Endothelial cell of umbilical vein (primary cell): ENCODE data around the gene PLXDC2. TPM values are rescaled to one million over a fixed set of nuclear protein-coding genes. Genes with fewer than 3 reads are reported as not detected.

Experiments
- BruUV-seq: library from RNA; stranded (reverse); fragments of 400-500 nt; replicated peaks from 2 replicates; lab custom pipeline; 2021; lab: Mats Ljungman, UMichigan
- CTCF ChIA-PET: fragments of 300-600, 350-600 bp; sonication (Branson Sonifier 250); formaldehyde crosslinking; loops from one replicate; lab custom pipeline; 2021; ENCODE audit warnings: antibody characterized with exemption, inconsistent platforms; lab: Charles Lee
- POLR2A ChIA-PET: fragments of 300-600, 350-600 bp; sonication (Branson Sonifier 250); formaldehyde crosslinking; loops from one replicate; lab custom pipeline; 2021; ENCODE audit warnings: antibody characterized with exemption, inconsistent platforms; lab: Charles Lee
- DNase-seq: peaks from one replicate; pipeline ENCODE4 v3.0.0-alpha.2; 2011; ENCODE audit warnings: low read depth, low spot score
- FAIRE-seq: peaks from 2 replicates; lab custom pipeline; 2011; peaks lifted over from hg19 to GRCh38; lab: Jason Lieb, UNC
- H2AFZ ChIP-seq: 2 replicates; pipeline ENCODE4 v1.6.0; 2012; ENCODE audit warnings: low read depth, low read length, control low read depth, inconsistent platforms
- H3K27ac ChIP-seq: 2 replicates; pipeline ENCODE4 v1.5.1; 2011; ENCODE audit warnings: low read depth, mild to moderate bottlenecking, control low read depth, low read length, moderate library complexity; ENCODE audit not compliant: insufficient read depth
- H3K27me3 ChIP-seq, 2 experiments: 2 replicates each; pipeline versions ENCODE4 v1.6.0 to v1.6.1; 2011; ENCODE audit warnings: low read length in 2 of 2, mixed read lengths in 1 of 2; ENCODE audit not compliant: control insufficient read depth in 2 of 2, insufficient read depth in 2 of 2
- H3K36me3 ChIP-seq, 2 experiments: 2 replicates in 1 of 2; 3 replicates in 1 of 2; pipeline ENCODE4 v1.5.1; 2011; ENCODE audit warnings: low read length in 2 of 2, mild to moderate bottlenecking in 1 of 2, moderate library complexity in 1 of 2; ENCODE audit not compliant: control insufficient read depth in 2 of 2, insufficient read depth in 2 of 2; ENCODE audit errors: extremely low read depth in 1 of 2
- H3K4me1 ChIP-seq: 3 replicates; pipeline ENCODE4 v1.5.1; 2011; ENCODE audit warnings: mild to moderate bottlenecking, low read length; ENCODE audit not compliant: control insufficient read depth, insufficient read depth; ENCODE audit errors: extremely low read depth
- H3K4me2 ChIP-seq: 2 replicates; pipeline ENCODE4 v1.6.1; 2011; ENCODE audit warnings: low read length, control low read depth, mixed read lengths; ENCODE audit not compliant: insufficient read depth
- H3K4me3 ChIP-seq, 3 experiments: fragments of 200-600 bp in 1 of 3; sonication (generic), shearing (Covaris generic) in 1 of 3; replicated peaks in 1 of 3; 2 replicates each; pipeline ENCODE4 v1.5.1; 2011 to 2016; ENCODE audit warnings: control low read depth in 3 of 3, low read length in 3 of 3, mild to moderate bottlenecking in 2 of 3, inconsistent platforms in 1 of 3, low read depth in 1 of 3, moderate library complexity in 1 of 3; ENCODE audit not compliant: insufficient read depth in 1 of 3
- H3K79me2 ChIP-seq: 2 replicates; pipeline ENCODE4 v1.6.0; 2012; ENCODE audit warnings: low read length, inconsistent platforms; ENCODE audit not compliant: control insufficient read depth, insufficient read depth
- H3K9ac ChIP-seq: replicated peaks from 2 replicates; pipeline ENCODE3; 2011; ENCODE audit warnings: low read length, control low read depth; ENCODE audit not compliant: insufficient read depth; ENCODE audit errors: extremely low read depth
- H3K9me1 ChIP-seq: replicated peaks from 3 replicates; pipeline ENCODE4 v1.6.0; 2011; ENCODE audit warnings: mild to moderate bottlenecking, low read length; ENCODE audit not compliant: control insufficient read depth, insufficient read depth; ENCODE audit errors: extremely low read depth
- H3K9me3 ChIP-seq: replicated peaks from 2 replicates; pipeline ENCODE4 v1.5.1; 2012; ENCODE audit warnings: low read length, inconsistent platforms; ENCODE audit not compliant: control insufficient read depth, insufficient read depth
- H4K20me1 ChIP-seq: replicated peaks from 2 replicates; pipeline ENCODE3; 2011; ENCODE audit warnings: mild to moderate bottlenecking, low read length; ENCODE audit not compliant: control insufficient read depth, insufficient read depth; ENCODE audit errors: extremely low read depth
- EZH2 ChIP-seq: IDR thresholded peaks from 2 replicates; pipeline ENCODE4 v1.6.1; 2012; ENCODE audit warnings: borderline replicate concordance, low read depth, mild to moderate bottlenecking, moderate library complexity, low read length, inconsistent platforms; ENCODE audit not compliant: severe bottlenecking
- FOS ChIP-seq: IDR thresholded peaks from 2 replicates; pipeline ENCODE4 v1.6.1; 2011; ENCODE audit warnings: mild to moderate bottlenecking, low read length, moderate library complexity, borderline replicate concordance; ENCODE audit not compliant: insufficient read depth
- GATA2 ChIP-seq: IDR thresholded peaks from 2 replicates; pipeline ENCODE4 v1.7.0; 2011; ENCODE audit warnings: low read depth, mild to moderate bottlenecking, moderate library complexity, mixed read lengths, low read length; ENCODE audit not compliant: insufficient read length, insufficient read depth
- JUN ChIP-seq: IDR thresholded peaks from 2 replicates; pipeline ENCODE4 v1.6.1; 2011; ENCODE audit warnings: borderline replicate concordance, low read depth; ENCODE audit not compliant: insufficient read length, insufficient read depth
- MYC ChIP-seq: IDR thresholded peaks from one replicate; pipeline ENCODE4 v1.6.1; 2011; ENCODE audit warnings: mild to moderate bottlenecking, low read depth, low read length
- POLR2A ChIP-seq: IDR thresholded peaks from 2 replicates; pipeline ENCODE4 v1.6.1; 2012; ENCODE audit warnings: low read depth, mild to moderate bottlenecking, control low read depth, low read length
- POLR2AphosphoS5 ChIP-seq: IDR thresholded peaks from 2 replicates; pipeline ENCODE4 v1.6.1; 2012; ENCODE audit warnings: low read depth, mild to moderate bottlenecking, control low read depth, low read length, moderate library complexity; ENCODE audit not compliant: insufficient read depth
- dilution Hi-C: fragments of 300-500 bp; cut with MboI; formaldehyde crosslinking; loops from one replicate; pipeline ENCODE4 v1.15.0; 2019; ENCODE audit warnings: low sequenced_read_pairs; ENCODE audit not compliant: extremely low pct_ligation_motif_present
- intact Hi-C: fragments of 100-400 bp; cut with micrococcal nuclease; formaldehyde crosslinking; loops from one replicate; pipeline ENCODE4 v1.10.0; 2022
- polyA plus RNA-seq, 4 experiments: library from polyadenylated mRNA; depleted of rRNA in 3 of 4; stranded (reverse) in 3 of 4; unstranded in 1 of 4; fragments of >200 nt; gene quantifications; 2 replicates each; pipeline versions ENCODE4 v1.2.1 to v1.2.3, GENCODE V29; 2011 to 2012; ENCODE audit warnings: missing spikeins in 1 of 4
- total RNA-seq: library from RNA; stranded (reverse); gene quantifications from 2 replicates; pipeline ENCODE4 v1.2.3, GENCODE V29; 2021
- TF ChIP-seq, protein P1 (sequence below): IDR thresholded peaks from 2 replicates; pipeline ENCODE4 v1.6.1; 2011; ENCODE audit not compliant: insufficient read depth, insufficient read length
- TF ChIP-seq, protein P2 (sequence below), 2 donors: IDR thresholded peaks; 1 replicate in 1 of 2; 2 replicates in 1 of 2; pipeline ENCODE4 v1.5.1; 2011; ENCODE audit warnings: low read length in 2 of 2, mild to moderate bottlenecking in 2 of 2, moderate library complexity in 2 of 2, control low read depth in 1 of 2, inconsistent platforms in 1 of 2, low read depth in 1 of 2; ENCODE audit not compliant: insufficient read depth in 1 of 2; ENCODE audit errors: extremely low read depth in 1 of 2

Gene PLXDC2
- total and polyA plus RNA-seq, 2 donors (not counting 3 experiments of a cell fraction or from before 2014, with no cell fraction given): 0.32 to 1.2 TPM

DNA sequence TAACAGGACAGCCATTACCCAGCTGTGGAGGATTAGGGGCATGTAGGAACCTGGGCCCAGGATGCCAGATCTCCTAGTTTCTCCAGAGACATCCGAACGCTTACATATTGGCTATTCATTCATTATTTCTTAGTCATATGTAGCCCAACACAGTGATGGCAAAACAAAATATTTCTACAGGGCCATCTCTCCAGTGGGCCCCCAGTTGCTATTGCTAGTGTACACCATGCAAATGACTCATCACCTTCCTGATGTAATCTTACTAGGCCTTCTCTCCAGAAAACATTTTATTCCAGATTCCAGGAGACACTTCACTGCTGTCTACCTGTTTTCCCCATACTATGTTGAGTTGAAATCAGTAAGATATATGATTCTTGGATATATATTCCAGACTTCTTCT is 201.7 kb downstream of the PLXDC2 start:
- ChIA-PET CTCF (no interaction called here), POLR2A (no interaction called here)
- H3K27ac ChIP-seq: no peak overlapping the region
- FAIRE-seq (no peak), DNase-seq (no peak)
- no TSS peak for BruUV-seq
- no peaks in the 10 kb centered on the region for H4K20me1 ChIP-seq
- intact Hi-C loops (no loop called here), dilution Hi-C loops (no loop called here)
- H3K4me1 ChIP-seq: no peaks in the 10 kb centered on the region
- H3K9me3 ChIP-seq: no peaks in the 10 kb centered on the region
- no peaks in the 10 kb centered on the region for H3K79me2 ChIP-seq
- no peaks in the 10 kb centered on the region for H3K36me3 ChIP-seq
- TF ChIP-seq GATA2 (no peak), MYC (no peak), JUN (no peak), POLR2AphosphoS5 (no peak), POLR2A (no peak), FOS (no peak), EZH2 (no peak)
- TF ChIP-seq, protein P1, sequence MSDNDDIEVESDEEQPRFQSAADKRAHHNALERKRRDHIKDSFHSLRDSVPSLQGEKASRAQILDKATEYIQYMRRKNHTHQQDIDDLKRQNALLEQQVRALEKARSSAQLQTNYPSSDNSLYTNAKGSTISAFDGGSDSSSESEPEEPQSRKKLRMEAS: no peak
- TF ChIP-seq, protein P2, sequence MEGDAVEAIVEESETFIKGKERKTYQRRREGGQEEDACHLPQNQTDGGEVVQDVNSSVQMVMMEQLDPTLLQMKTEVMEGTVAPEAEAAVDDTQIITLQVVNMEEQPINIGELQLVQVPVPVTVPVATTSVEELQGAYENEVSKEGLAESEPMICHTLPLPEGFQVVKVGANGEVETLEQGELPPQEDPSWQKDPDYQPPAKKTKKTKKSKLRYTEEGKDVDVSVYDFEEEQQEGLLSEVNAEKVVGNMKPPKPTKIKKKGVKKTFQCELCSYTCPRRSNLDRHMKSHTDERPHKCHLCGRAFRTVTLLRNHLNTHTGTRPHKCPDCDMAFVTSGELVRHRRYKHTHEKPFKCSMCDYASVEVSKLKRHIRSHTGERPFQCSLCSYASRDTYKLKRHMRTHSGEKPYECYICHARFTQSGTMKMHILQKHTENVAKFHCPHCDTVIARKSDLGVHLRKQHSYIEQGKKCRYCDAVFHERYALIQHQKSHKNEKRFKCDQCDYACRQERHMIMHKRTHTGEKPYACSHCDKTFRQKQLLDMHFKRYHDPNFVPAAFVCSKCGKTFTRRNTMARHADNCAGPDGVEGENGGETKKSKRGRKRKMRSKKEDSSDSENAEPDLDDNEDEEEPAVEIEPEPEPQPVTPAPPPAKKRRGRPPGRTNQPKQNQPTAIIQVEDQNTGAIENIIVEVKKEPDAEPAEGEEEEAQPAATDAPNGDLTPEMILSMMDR (IDR thresholded peaks at IDR 0.05; ENCODE audit: extremely low read depth in 1 of 2, insufficient read depth in 1 of 2, low read depth in 1 of 2, low read length in 2 of 2): no peak
- H2AFZ ChIP-seq: no peak overlapping the region
- H3K9me1 ChIP-seq: no peaks in the 10 kb centered on the region
- no peak overlapping the region for H3K4me3 ChIP-seq
- H3K27me3 ChIP-seq: no peaks in the 10 kb centered on the region
- no peak overlapping the region for H3K9ac ChIP-seq
- no peak overlapping the region for H3K4me2 ChIP-seq
